T-helper 2 cell treated with Interferon-gamma antibody and Interleukin-4, amounts not matched to agents 100 ng/mL and 5 ng/mL, for 36 hours (primary cell): ENCODE data around the gene GPER1. TPM values are rescaled to one million over a fixed set of nuclear protein-coding genes. Genes with fewer than 3 reads are reported as not detected.

Experiments used
- intact Hi-C: fragments of 100-400 bp; cut with micrococcal nuclease; formaldehyde crosslinking; loops from one replicate; pipeline ENCODE4 v1.15.1; 2023
- total RNA-seq: library from RNA; stranded (reverse); gene quantifications from 2 replicates; pipeline ENCODE4 v1.2.3, GENCODE V29; 2022

The GPER1 gene
- total RNA-seq, 1 donor from 2014 or later, result 0.25 TPM

DNA sequence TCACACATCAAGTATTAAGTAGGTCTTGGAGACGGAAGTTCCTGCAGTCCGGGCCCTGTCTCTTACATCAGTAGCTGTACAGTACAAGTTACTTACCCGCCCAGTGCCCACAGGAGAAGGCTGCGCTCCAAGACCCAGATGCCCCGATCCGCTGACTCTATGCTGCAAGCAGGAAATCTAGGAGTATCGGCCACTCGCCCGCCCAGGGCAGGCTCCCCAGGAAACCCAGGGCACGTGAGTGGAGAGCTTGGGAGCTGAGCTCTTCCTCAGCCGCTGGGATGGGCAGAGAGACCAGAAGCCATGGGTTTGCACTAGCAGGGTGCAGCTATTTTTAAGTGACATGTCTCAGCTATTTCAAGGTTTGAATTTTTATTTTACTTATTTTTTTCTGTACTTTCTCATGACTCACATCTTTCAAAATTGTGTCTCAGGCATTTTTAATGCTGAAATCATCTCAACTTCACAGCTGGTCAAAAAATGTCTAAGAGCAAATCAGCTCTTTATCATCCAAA is 1.9 kb upstream of the GPER1 start:
- intact Hi-C loops, result loop anchor here (5.0 kb wide), 1 partner anchor 51 kb away; a partner anchor contains a TSS

DNA sequence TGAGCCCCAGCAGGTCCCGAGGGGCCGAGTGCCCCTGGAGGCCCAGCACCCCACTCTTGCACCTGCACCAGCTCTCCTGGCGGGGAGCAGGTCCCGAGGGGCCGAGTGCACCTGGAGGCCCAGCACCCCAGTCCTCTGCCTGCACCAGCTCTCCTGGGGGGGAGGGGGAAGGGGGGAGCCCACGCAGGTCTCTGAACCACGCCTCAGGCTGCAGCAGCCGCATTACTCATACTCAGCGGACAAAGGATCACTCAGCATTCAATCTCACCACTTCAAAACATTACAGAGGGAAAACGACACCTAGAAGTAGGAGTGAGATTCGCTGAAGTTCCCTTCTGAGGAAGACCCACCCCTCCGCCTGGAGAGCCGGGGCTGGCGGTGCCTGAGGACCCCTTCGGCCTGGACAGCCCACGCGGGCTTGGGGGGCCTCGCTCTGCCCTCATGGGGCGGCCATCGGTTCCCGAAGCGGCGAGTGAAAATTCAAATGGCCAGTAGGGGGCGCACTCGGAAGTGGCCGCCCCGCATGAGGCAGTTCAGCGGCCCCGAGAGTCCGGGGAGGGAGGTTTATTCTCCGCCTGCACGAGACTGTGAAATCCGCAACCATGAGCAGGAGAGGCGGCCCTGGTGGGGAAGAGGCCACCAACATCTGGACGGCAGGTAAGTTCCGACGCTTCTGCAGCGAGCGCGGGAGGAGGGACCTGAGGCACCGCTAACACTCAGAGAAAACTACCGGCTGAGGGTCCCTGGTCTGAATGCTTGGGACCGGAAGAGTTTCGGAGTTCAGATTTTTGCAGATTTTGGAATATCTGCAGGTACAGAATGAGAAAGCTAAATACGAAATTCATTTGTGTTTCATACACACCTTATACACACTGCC is 1.1 kb upstream of the GPER1 start:
- intact Hi-C loops, result loop anchor here (1.0 to 5.0 kb wide), 2 partner anchors 50 to 89 kb away; a partner anchor contains a TSS

- intact Hi-C loops, result loop anchor here (1.0 to 5.0 kb wide), 2 partner anchors 50 to 89 kb away; a partner anchor contains a TSS
These were observed 473 bp upstream of the GPER1 start for GRCh38 chr7:1087465-1087814.

DNA sequence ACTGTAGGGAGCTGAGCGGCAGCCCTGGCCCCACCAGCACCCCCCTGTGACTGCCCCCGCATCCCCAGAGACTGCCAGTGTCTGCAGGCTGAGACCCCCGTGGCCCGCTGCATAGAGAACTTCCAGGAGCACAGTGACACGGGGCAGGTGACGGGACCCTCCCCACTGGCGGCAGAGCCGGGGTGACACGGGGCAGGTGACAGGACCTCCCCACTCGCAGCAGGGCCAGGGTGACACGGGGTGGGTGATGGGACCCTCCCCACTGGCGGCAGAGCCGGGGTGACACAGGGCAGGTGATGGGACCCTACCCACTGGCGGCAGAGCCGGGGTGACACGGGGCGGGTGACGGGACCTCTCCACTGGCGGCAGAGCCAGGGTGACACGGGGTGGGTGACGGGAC is 2.3 kb downstream of the GPER1 start:
- intact Hi-C loops, result no loop called here

DNA sequence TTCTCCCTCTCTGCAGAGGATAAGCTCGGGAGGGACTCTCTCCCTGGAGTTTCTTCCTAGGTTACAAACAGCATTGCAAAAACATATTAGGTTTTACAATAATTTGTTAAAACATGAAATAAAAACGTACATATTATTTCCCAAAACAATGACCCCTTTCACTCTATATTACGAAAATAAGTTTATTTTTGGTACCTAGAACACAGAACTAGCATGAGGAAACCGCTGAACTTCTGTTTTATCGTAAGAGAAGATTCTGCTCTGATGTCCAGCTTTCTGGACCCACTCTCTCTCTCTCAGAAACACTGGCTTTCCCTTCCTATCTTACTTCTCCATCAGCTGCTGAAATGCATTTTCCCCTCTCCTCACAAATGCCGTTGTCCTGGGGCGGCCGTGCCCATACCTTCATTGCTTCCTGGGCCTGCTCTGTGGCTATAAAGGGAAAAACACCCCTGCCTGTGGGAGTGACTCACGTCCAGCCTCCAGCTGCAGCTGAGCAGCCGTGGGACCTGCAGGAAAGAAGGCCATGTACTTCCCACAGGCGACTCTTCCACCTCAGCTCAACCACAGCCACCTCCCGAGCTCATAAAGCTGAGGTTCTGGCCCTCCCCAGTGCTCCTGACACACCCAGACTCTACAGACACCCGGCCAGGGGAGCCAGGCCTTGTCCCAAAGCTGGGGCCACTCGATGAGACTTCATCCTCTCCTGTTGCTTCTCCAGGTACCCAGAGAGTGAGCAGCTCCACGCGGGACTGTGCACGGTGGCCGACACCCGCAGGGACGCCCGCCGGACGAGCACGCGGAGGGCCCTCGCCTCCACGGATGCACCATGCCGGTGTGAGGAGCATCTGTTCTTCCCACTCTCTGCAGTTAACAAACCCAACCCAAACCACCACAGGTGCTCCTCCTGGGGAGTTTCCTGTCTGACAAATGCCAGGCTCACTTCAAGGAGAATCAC is 3.1 kb downstream of the GPER1 start:
- intact Hi-C loops, result no loop called here

GRCh38 chr7:1091644-1092027 is 3.7 kb downstream of the GPER1 start:
- intact Hi-C loops, result no loop called here

- intact Hi-C loops, result no loop called here
These were observed 4.3 kb downstream of the GPER1 start for GRCh38 chr7:1092161-1092632.

DNA sequence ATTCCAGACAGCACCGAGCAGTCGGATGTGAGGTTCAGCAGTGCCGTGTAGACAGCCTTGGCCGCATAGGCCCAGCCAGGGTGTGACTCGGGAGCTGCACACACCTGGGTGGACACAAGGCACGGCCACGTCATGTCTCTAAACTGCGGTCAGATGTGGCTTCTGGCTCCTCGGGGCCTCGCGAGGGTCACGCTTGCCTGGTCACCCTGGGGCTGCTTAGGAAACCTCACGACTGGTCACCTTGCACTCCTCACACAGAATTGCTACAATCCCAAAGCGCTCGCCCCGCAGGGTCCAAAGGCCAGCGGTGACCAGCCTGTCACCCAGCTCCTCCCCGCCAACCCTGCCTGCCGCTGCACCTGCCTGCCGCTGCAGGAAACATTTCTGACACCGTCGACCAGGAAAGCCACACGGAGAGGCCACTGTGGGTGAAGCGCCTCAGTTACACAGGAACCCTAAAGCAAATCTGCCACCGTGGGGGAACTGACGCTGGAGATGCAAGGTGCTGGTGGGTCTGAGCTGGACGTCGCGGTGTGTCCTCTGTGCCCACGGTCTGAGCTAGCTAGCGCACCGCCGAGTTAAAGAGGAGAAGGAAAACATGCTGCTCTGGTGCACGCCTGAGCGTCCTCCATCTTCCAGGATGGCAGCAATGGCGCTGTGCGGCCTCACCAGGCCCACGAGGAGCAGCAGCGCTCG is 5.0 kb downstream of the GPER1 start:
- intact Hi-C loops, result no loop called here

- intact Hi-C loops, result no loop called here
These were observed 5.6 kb downstream of the GPER1 start for GRCh38 chr7:1093502-1093843.

GRCh38 chr7:1093916-1094508 is 6.1 kb downstream of the GPER1 start:
- intact Hi-C loops, result no loop called here

DNA sequence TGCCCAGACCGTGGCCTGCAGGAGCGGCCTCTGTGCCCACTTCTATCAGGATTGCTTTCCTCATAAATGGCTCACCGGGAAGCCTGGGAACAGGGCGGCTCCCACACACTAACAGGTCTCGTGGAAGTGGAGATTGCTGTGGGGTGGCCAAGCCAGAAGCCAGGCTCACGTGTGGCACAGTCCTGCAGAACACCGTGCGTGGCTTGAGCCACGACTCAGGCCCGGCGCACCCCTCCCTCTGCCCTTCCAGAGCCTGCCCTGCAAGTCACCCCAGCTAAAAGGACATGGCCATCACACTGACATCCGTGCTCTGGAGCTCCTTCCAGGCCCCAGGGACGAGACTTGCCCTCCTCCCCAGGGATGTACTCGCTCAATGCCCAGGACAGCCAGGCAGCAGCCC is 7.0 kb downstream of the GPER1 start:
- intact Hi-C loops, result no loop called here

GRCh38 chr7:1095621-1096155 is 7.8 kb downstream of the GPER1 start:
- intact Hi-C loops, result no loop called here

GRCh38 chr7:1096156-1097119 is 8.5 kb downstream of the GPER1 start:
- intact Hi-C loops, result no loop called here

GRCh38 chr7:1097120-1097504 is 9.2 kb downstream of the GPER1 start:
- intact Hi-C loops, result no loop called here

GRCh38 chr7:1098243-1099153 is 10.6 kb downstream of the GPER1 start:
- intact Hi-C loops, result no loop called here

- intact Hi-C loops, result no loop called here
These were observed 11.2 kb downstream of the GPER1 start for GRCh38 chr7:1099154-1099542.

DNA sequence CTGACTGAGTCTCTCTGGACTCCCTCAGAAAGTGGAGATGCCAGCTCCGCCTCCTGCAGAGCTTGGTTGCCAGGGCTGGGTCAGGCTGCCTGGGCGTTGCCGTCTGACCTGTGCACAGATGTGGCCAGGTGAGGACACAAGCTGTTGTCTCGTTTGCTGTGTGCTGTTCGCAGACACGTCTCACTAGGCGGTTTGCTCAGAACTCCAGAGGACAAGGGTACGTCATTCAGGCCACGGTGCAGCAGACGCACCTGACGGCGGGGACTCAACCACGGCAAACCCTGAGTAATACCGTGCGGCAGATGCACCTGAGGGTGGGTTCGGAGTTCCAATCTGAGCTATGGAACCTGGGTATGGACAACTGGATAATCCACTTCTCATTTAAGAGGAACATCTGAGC is 11.7 kb downstream of the GPER1 start:
- intact Hi-C loops, result no loop called here

GRCh38 chr7:1100386-1100785 is 12.5 kb downstream of the GPER1 start:
- intact Hi-C loops, result no loop called here
